H1 (cell line): ENCODE data around the gene MMP15. TPM values are rescaled to one million over a fixed set of nuclear protein-coding genes. Genes with fewer than 3 reads are reported as not detected.

Experiments
- CTCF ChIA-PET: fragments of 300-600 bp; sonication (Branson Sonifier 250); formaldehyde crosslinking; loops from one replicate; lab custom pipeline; 2021; ENCODE audit not compliant: partially characterized antibody; lab: Charles Lee
- POLR2A ChIA-PET: fragments of 300-600 bp; sonication (Branson Sonifier 250); formaldehyde crosslinking; loops from one replicate; lab custom pipeline; 2021; ENCODE audit warnings: inconsistent platforms; ENCODE audit not compliant: partially characterized antibody; lab: Charles Lee
- DNase-seq, 2 experiments: peaks; one replicate each; pipeline versions ENCODE4 v3.0.0 to v3.0.0-alpha.2; 2010 to 2022; ENCODE audit warnings: low spot score in 2 of 2, low read depth in 1 of 2, mixed read lengths in 1 of 2
- FAIRE-seq: peaks from 2 replicates; lab custom pipeline; 2011; peaks lifted over from hg19 to GRCh38; lab: Jason Lieb, UNC
- H2AFZ ChIP-seq: 2 replicates; pipeline ENCODE4 v1.8.1; 2012; ENCODE audit warnings: low read length, inconsistent platforms
- H2AK5ac ChIP-seq: 2 replicates; pipeline ENCODE4 v1.6.1; 2013; ENCODE audit warnings: low read depth, low read length
- H2BK120ac ChIP-seq: replicated peaks from 2 replicates; pipeline ENCODE3; 2013; ENCODE audit warnings: low read depth, low read length, inconsistent platforms
- H2BK12ac ChIP-seq: 2 replicates; pipeline ENCODE4 v1.6.1; 2013; ENCODE audit warnings: low read depth, low read length
- H2BK15ac ChIP-seq: 2 replicates; pipeline ENCODE4 v1.6.1; 2013; ENCODE audit warnings: low read length
- H2BK20ac ChIP-seq: 2 replicates; pipeline ENCODE4 v1.6.1; 2013; ENCODE audit warnings: low read length
- H2BK5ac ChIP-seq: 2 replicates; pipeline ENCODE4 v1.6.1; 2013; ENCODE audit warnings: low read depth, low read length
- H3K14ac ChIP-seq: 2 replicates; pipeline ENCODE4 v1.6.1; 2013; ENCODE audit warnings: inconsistent platforms; ENCODE audit not compliant: insufficient read length
- H3K18ac ChIP-seq: 2 replicates; pipeline ENCODE4 v1.6.1; 2013; ENCODE audit warnings: low read length; ENCODE audit errors: extremely low read depth
- H3K23ac ChIP-seq: 2 replicates; pipeline ENCODE4 v1.6.1; 2013; ENCODE audit warnings: inconsistent platforms; ENCODE audit not compliant: insufficient read length
- H3K23me2 ChIP-seq: 2 replicates; pipeline ENCODE4 v1.6.1; 2013; ENCODE audit warnings: low read depth, low read length
- H3K27ac ChIP-seq: 2 replicates; pipeline ENCODE4 v1.6.1; 2011; ENCODE audit warnings: low read depth, low read length, inconsistent platforms
- H3K27me3 ChIP-seq, 4 experiments: replicated peaks in 1 of 4; 1 replicate in 1 of 4; 2 replicates in 3 of 4; pipeline versions ENCODE4 v1.6.1 to v1.8.1; 2011 to 2013; ENCODE audit warnings: low read length in 3 of 4, mild to moderate bottlenecking in 3 of 4, inconsistent platforms in 2 of 4, mixed read lengths in 2 of 4, moderate library complexity in 1 of 4; ENCODE audit not compliant: control insufficient read depth in 3 of 4, insufficient read depth in 3 of 4; ENCODE audit errors: extremely low read depth in 1 of 4
- H3K36me3 ChIP-seq, 4 experiments: 2 replicates each; pipeline versions ENCODE4 v1.6.1 to v1.8.1; 2011 to 2013; ENCODE audit warnings: mild to moderate bottlenecking in 4 of 4, low read length in 3 of 4, moderate library complexity in 2 of 4, control low read depth in 1 of 4, inconsistent platforms in 1 of 4; ENCODE audit not compliant: insufficient read depth in 4 of 4, control insufficient read depth in 2 of 4
- H3K4ac ChIP-seq: replicated peaks from 2 replicates; pipeline ENCODE3; 2013; ENCODE audit warnings: low read length, low read depth, mixed read lengths, inconsistent platforms; ENCODE audit not compliant: insufficient read length
- H3K4me1 ChIP-seq, 4 experiments: replicated peaks in 1 of 4; 1 replicate in 1 of 4; 2 replicates in 3 of 4; pipeline versions ENCODE4 v1.6.1 to v1.8.1; 2011 to 2013; ENCODE audit warnings: low read length in 3 of 4, inconsistent platforms in 2 of 4, mixed read lengths in 1 of 4; ENCODE audit not compliant: insufficient read depth in 4 of 4, control insufficient read depth in 3 of 4
- H3K4me2 ChIP-seq, 2 experiments: 2 replicates each; pipeline versions ENCODE4 v1.6.1 to v1.8.1; 2011 to 2013; ENCODE audit warnings: low read depth in 2 of 2, low read length in 2 of 2, control low read depth in 1 of 2, inconsistent platforms in 1 of 2, mild to moderate bottlenecking in 1 of 2; ENCODE audit not compliant: insufficient read depth in 1 of 2
- H3K4me3 ChIP-seq, 4 experiments: fragments of 200-600, 300-600 bp in 1 of 4; sonication (generic), shearing (Covaris generic), sonication (Bioruptor Twin) in 1 of 4; 2 replicates each; pipeline versions ENCODE4 v1.5.1 to v1.8.1; 2011 to 2016; ENCODE audit warnings: low read length in 4 of 4, low read depth in 3 of 4, control low read depth in 2 of 4, inconsistent platforms in 2 of 4, mild to moderate bottlenecking in 2 of 4, mixed read lengths in 1 of 4, moderate library complexity in 1 of 4; ENCODE audit not compliant: insufficient read depth in 2 of 4; ENCODE audit errors: extremely low read depth in 1 of 4
- H3K56ac ChIP-seq: replicated peaks from 2 replicates; pipeline ENCODE3; 2013; ENCODE audit warnings: low read depth, mild to moderate bottlenecking, mixed read lengths, low read length, inconsistent platforms; ENCODE audit not compliant: insufficient read length
- H3K79me1 ChIP-seq: 2 replicates; pipeline ENCODE4 v1.6.1; 2013; ENCODE audit warnings: low read depth, low read length, control low read depth
- H3K79me2 ChIP-seq, 2 experiments: 2 replicates each; pipeline versions ENCODE4 v1.6.1 to v1.8.1; 2012 to 2013; ENCODE audit warnings: low read length in 2 of 2, mild to moderate bottlenecking in 2 of 2, inconsistent platforms in 1 of 2; ENCODE audit not compliant: insufficient read depth in 2 of 2, control insufficient read depth in 1 of 2
- H3K9ac ChIP-seq, 4 experiments: replicated peaks in 1 of 4; 1 replicate in 1 of 4; 2 replicates in 3 of 4; pipeline versions ENCODE4 v1.6.1 to v1.8.1; 2011 to 2013; ENCODE audit warnings: low read depth in 3 of 4, low read length in 3 of 4, control low read depth in 2 of 4, mild to moderate bottlenecking in 2 of 4, moderate library complexity in 2 of 4, inconsistent platforms in 1 of 4; ENCODE audit errors: extremely low read depth in 1 of 4
- H3K9me3 ChIP-seq, 2 experiments: 2 replicates each; pipeline versions ENCODE4 v1.6.1 to v1.8.1; 2012 to 2013; ENCODE audit warnings: mild to moderate bottlenecking in 2 of 2, moderate library complexity in 2 of 2, control low read depth in 1 of 2, inconsistent platforms in 1 of 2, low read depth in 1 of 2, low read length in 1 of 2, mixed read lengths in 1 of 2; ENCODE audit not compliant: insufficient read depth in 2 of 2
- H4K20me1 ChIP-seq, 2 experiments: replicated peaks in 1 of 2; 2 replicates each; pipeline versions ENCODE3 to v1.8.1; 2011 to 2013; ENCODE audit warnings: inconsistent platforms in 2 of 2, low read length in 2 of 2, mild to moderate bottlenecking in 1 of 2; ENCODE audit not compliant: insufficient read depth in 2 of 2, control insufficient read depth in 1 of 2
- H4K5ac ChIP-seq: 2 replicates; pipeline ENCODE4 v1.6.1; 2013; ENCODE audit warnings: low read length, low read depth, mixed read lengths, inconsistent platforms; ENCODE audit not compliant: insufficient read length
- H4K8ac ChIP-seq: 2 replicates; pipeline ENCODE4 v1.8.0; 2013; ENCODE audit warnings: mild to moderate bottlenecking, moderate library complexity, low read length, inconsistent platforms; ENCODE audit not compliant: insufficient read depth; ENCODE audit errors: extremely low read depth
- H4K91ac ChIP-seq: replicated peaks from 2 replicates; pipeline ENCODE3; 2013; ENCODE audit warnings: low read length, mixed read lengths, inconsistent platforms; ENCODE audit not compliant: insufficient read length
- BACH1 ChIP-seq: IDR thresholded peaks from 2 replicates; pipeline ENCODE4 v1.6.1; 2012; ENCODE audit warnings: low read length, improper control_type of control experiment
- KDM4A ChIP-seq: IDR thresholded peaks from one replicate; pipeline ENCODE4 v1.7.1; 2012; ENCODE audit warnings: low read depth, mild to moderate bottlenecking, moderate library complexity, low read length, inconsistent platforms; ENCODE audit not compliant: severe bottlenecking
- PHF8 ChIP-seq: fragments of 200-600 bp; sonication (generic); conservative IDR thresholded peaks from 2 replicates; pipeline ENCODE4 v1.7.1; 2012; ENCODE audit warnings: low read depth, mild to moderate bottlenecking, inconsistent platforms, low read length, moderate library complexity
- TCF12 ChIP-seq: IDR thresholded peaks from 2 replicates; pipeline ENCODE4 v1.6.1; 2011; ENCODE audit warnings: low read depth, mild to moderate bottlenecking, low read length
- WGBS, 2 experiments: shearing (Covaris generic) in 1 of 2; methylation state at CpG; one replicate each; pipeline versions ENCODE4 v1.1.6 to v1.1.7; 2013 to 2015; ENCODE audit warnings: low lambda C conversion rate in 2 of 2, mixed read lengths in 2 of 2, inconsistent platforms in 1 of 2, low coverage in 1 of 2, missing lambda C conversion rate in 1 of 2; ENCODE audit not compliant: insufficient replicate concordance in 2 of 2, insufficient coverage in 1 of 2, insufficient read length in 1 of 2; ENCODE audit errors: extremely low coverage in 1 of 2, missing lambda C conversion rate in 1 of 2; 5-methylcytosine and 5-hydroxymethylcytosine counted together
- polyA plus RNA-seq, 7 experiments: library from polyadenylated mRNA; depleted of rRNA in 3 of 7; stranded (reverse) in 5 of 7; unstranded in 2 of 7; fragments of >200 nt in 5 of 7; fragments of 200-250 nt in 2 of 7; gene quantifications; 1 replicate in 5 of 7; 2 replicates in 1 of 7; 4 replicates in 1 of 7; pipeline versions ENCODE4 v1.2.1 to v1.2.3, GENCODE V29; 2011 to 2013; ENCODE audit warnings: missing spikeins in 2 of 7, mixed read lengths in 2 of 7
- total RNA-seq: library from RNA; stranded (reverse); fragmentation: NEBNext Ultra II Directional; extraction: Animal tissue kit (Norgen Biotek cat#: 25700); gene quantifications from 2 replicates; pipeline ENCODE4 v1.2.1, GENCODE V29; 2021

Gene MMP15
- total and polyA plus RNA-seq, 2 of the 8 experiments (the other 6 are each of a cell fraction or from before 2014, with no cell fraction given) = 38.5 to 42.2 TPM

- no peak for FAIRE-seq
- H3K23ac ChIP-seq = peak overlapping the region; percentile 56
- no peak overlapping the region for H3K18ac ChIP-seq
- peak overlapping the region; percentile 97 for H4K91ac ChIP-seq
- no peak overlapping the region for H3K4me2 ChIP-seq
- 87% methylated on average over 18 of the region's 19 CpGs; no CpG with 5 or more reads in 1 of the 2 experiments for WGBS, 2 experiments
- no peak overlapping the region for H4K5ac ChIP-seq
- H3K14ac ChIP-seq = no peak overlapping the region
- H2AFZ ChIP-seq = no peak overlapping the region
- H3K9ac ChIP-seq = no peak overlapping the region
- no peaks in the 10 kb centered on the region for H3K79me2 ChIP-seq
- H4K8ac ChIP-seq = no peak overlapping the region
- no peaks in the 10 kb centered on the region for H3K9me3 ChIP-seq
- H3K36me3 ChIP-seq = no peaks in the 10 kb centered on the region; a peak in 1 of 8 replicates
- peaks cover 10% of the 10 kb centered on the region for H3K23me2 ChIP-seq
- peak overlapping the region; percentile 92 for H3K56ac ChIP-seq
- peak overlapping the region; percentile 72 for H2BK120ac ChIP-seq
- DNase-seq = no peak
- H3K4ac ChIP-seq = peak overlapping the region; percentile 94
- H3K27me3 ChIP-seq = no peaks in the 10 kb centered on the region
- H2AK5ac ChIP-seq = peak overlapping the region; percentile 94
- H2BK15ac ChIP-seq = peak overlapping the region; percentile 81; the same call in 1 of the 2 replicates
- H4K20me1 ChIP-seq = peaks cover 0 to 10% of the 10 kb centered on the region in 2 experiments
- TF ChIP-seq KDM4A (no peak), BACH1 (no peak), PHF8 (no peak), TCF12 (no peak)
- peaks cover 0 to 10% (median 4%) of the 10 kb centered on the region in 4 experiments; a peak in 3 of 7 replicates for H3K4me1 ChIP-seq
- peak overlapping the region; percentile 18; the same call in 1 of the 2 replicates for H2BK5ac ChIP-seq
- H3K4me3 ChIP-seq = no peak overlapping the region
- peak overlapping the region; percentile 84; the same call in 1 of the 2 replicates for H2BK12ac ChIP-seq
- no peaks in the 10 kb centered on the region for H3K79me1 ChIP-seq
- ChIA-PET POLR2A (no interaction called here), CTCF (interaction anchor here (1.3 to 1.4 kb wide), 2 partner anchors 10 to 14 kb away, joined by 3 to 7 read pairs; no protein-coding TSS in a partner anchor)
- 0 out of 2 replicates have a peak overlapping the region, but pooled peaks have one; percentile 2 for H2BK20ac ChIP-seq
- no peak overlapping the region for H3K27ac ChIP-seq
Observed at GRCh38 chr16:58086381-58087208, 61.0 kb downstream of the MMP15 start.
